DOHH2 (cell line): ENCODE measurements around the gene UNC80.

Source experiments
- H3F3A ChIP-seq: fragments of 200-600 bp; sonication (generic), shearing (Covaris generic); 2 replicates; pipeline ENCODE4 v1.6.0; 2016; ENCODE audit warnings: antibody characterized with exemption, mild to moderate bottlenecking; ENCODE audit not compliant: control insufficient read depth, insufficient read depth
- H3K27ac ChIP-seq: fragments of 200-600 bp; sonication (generic); 2 replicates; pipeline ENCODE4 v1.5.1; 2014; ENCODE audit warnings: low read depth, mild to moderate bottlenecking, low read length, moderate library complexity
- H3K27me3 ChIP-seq: fragments of 200-600 bp; sonication (generic); 2 replicates; pipeline ENCODE4 v1.6.1; 2014; ENCODE audit warnings: mild to moderate bottlenecking, low read length, mixed read lengths; ENCODE audit not compliant: control insufficient read depth
- H3K36me3 ChIP-seq: fragments of 200-600 bp; sonication (generic); 2 replicates; pipeline ENCODE4 v1.6.1; 2014; ENCODE audit warnings: mild to moderate bottlenecking, low read length, moderate library complexity, mixed read lengths; ENCODE audit not compliant: control insufficient read depth
- H3K4me1 ChIP-seq: fragments of 200-600 bp; sonication (generic); 2 replicates; pipeline ENCODE4 v1.6.1; 2014; ENCODE audit warnings: mild to moderate bottlenecking, low read length, mixed read lengths; ENCODE audit not compliant: control insufficient read depth
- H3K4me2 ChIP-seq: fragments of 200-600 bp; sonication (generic); 2 replicates; pipeline ENCODE4 v1.6.0; 2014; ENCODE audit warnings: mild to moderate bottlenecking, low read length, moderate library complexity
- H3K4me3 ChIP-seq: fragments of 200-600 bp; sonication (generic); 2 replicates; pipeline ENCODE4 v1.5.1; 2014; ENCODE audit warnings: mild to moderate bottlenecking, low read length, mixed read lengths
- H3K79me2 ChIP-seq: fragments of 200-600 bp; sonication (generic); 2 replicates; pipeline ENCODE4 v1.6.1; 2014; ENCODE audit warnings: mild to moderate bottlenecking, low read length, mixed read lengths; ENCODE audit not compliant: control insufficient read depth
- H3K9me2 ChIP-seq: fragments of 200-600 bp; sonication (generic); replicated peaks from 2 replicates; pipeline ENCODE4 v1.6.1; 2014; ENCODE audit warnings: mild to moderate bottlenecking, low read length, mixed read lengths; ENCODE audit not compliant: control insufficient read depth
- H3K9me3 ChIP-seq: fragments of 200-600 bp; sonication (generic); 2 replicates; pipeline ENCODE4 v1.6.1; 2014; ENCODE audit warnings: antibody characterized with exemption, low read length, mixed read lengths; ENCODE audit not compliant: control insufficient read depth, insufficient read depth
- H4K20me1 ChIP-seq: fragments of 200-600 bp; sonication (generic); 2 replicates; pipeline ENCODE4 v1.6.0; 2014; ENCODE audit warnings: low read depth, mild to moderate bottlenecking, antibody characterized with exemption, low read length, moderate library complexity; ENCODE audit not compliant: control insufficient read depth, insufficient read depth
- CTCF ChIP-seq: fragments of 200-600 bp; sonication (generic); IDR thresholded peaks from one replicate; pipeline ENCODE4 v1.5.1; 2014; ENCODE audit warnings: antibody characterized with exemption, mild to moderate bottlenecking, low read depth, low read length; ENCODE audit not compliant: poor library complexity, severe bottlenecking
- EZH2phosphoT487 ChIP-seq: fragments of 200-600 bp; sonication (generic); IDR thresholded peaks from 2 replicates; pipeline ENCODE4 v1.6.1; 2017; ENCODE audit warnings: borderline replicate concordance, mild to moderate bottlenecking, antibody characterized with exemption, low read length, moderate library complexity, mixed read lengths

Gene UNC80

GRCh38 chr2:209956271-209956670 is 184.6 kb downstream of the UNC80 start:
- no peak overlapping the region for H3K27ac ChIP-seq
- H3K36me3 ChIP-seq, result no peaks in the 10 kb centered on the region
- no peaks in the 10 kb centered on the region for H3K9me2 ChIP-seq
- H3K79me2 ChIP-seq, result no peaks in the 10 kb centered on the region
- no peak overlapping the region for H3K4me2 ChIP-seq
- no peaks in the 10 kb centered on the region for H3K9me3 ChIP-seq
- H4K20me1 ChIP-seq, result no peaks in the 10 kb centered on the region
- H3K27me3 ChIP-seq, result peaks cover 4% of the 10 kb centered on the region; the same call in 1 of the 2 replicates
- no peaks in the 10 kb centered on the region for H3F3A ChIP-seq
- no peaks in the 10 kb centered on the region for H3K4me1 ChIP-seq
- no peak overlapping the region for H3K4me3 ChIP-seq
- TF ChIP-seq EZH2phosphoT487 (no peak), CTCF (no peak)

- Histone ChIP-seq H4K20me1 (no peaks in the 10 kb centered on the region), H3K9me3 (no peaks in the 10 kb centered on the region), H3K27me3 (peaks cover 4% of the 10 kb centered on the region; the same call in 1 of the 2 replicates), H3K4me1 (no peaks in the 10 kb centered on the region), H3K4me3 (no peak overlapping the region), H3K36me3 (no peaks in the 10 kb centered on the region), H3K27ac (no peak overlapping the region), H3K79me2 (no peaks in the 10 kb centered on the region), H3F3A (no peaks in the 10 kb centered on the region), H3K9me2 (no peaks in the 10 kb centered on the region), H3K4me2 (no peak overlapping the region)
- TF ChIP-seq EZH2phosphoT487, result no peak
- no peak for TF ChIP-seq CTCF
Observed at GRCh38 chr2:209958016-209958415, 186.4 kb downstream of the UNC80 start.

DNA sequence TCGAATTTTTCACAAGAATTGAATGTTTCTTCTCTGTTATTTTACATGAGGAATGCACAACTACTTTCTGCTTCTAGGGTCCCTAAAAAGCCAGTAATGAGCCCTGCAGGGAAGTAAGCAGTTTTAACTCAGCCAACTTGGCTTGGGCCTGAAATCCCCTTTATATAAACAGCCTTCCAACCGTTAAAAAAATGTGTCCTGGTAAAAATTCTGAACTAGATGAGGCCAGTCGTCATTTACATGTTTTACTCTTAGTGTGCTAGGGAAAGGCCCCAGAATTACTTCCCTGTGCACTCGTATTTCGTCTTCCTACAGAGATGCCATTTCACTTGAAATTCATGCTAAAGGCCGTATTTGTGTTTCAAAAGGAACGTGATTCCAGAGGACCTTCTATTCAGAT is 188.4 kb downstream of the UNC80 start:
- Histone ChIP-seq H3K36me3 (no peaks in the 10 kb centered on the region), H3K9me2 (no peaks in the 10 kb centered on the region), H3K27ac (no peak overlapping the region), H3K79me2 (no peaks in the 10 kb centered on the region), H3K27me3 (peaks cover 4% of the 10 kb centered on the region; the same call in 1 of the 2 replicates), H3K4me2 (no peak overlapping the region), H3F3A (no peaks in the 10 kb centered on the region), H3K4me1 (no peaks in the 10 kb centered on the region), H4K20me1 (no peaks in the 10 kb centered on the region), H3K4me3 (no peak overlapping the region), H3K9me3 (no peaks in the 10 kb centered on the region)
- TF ChIP-seq EZH2phosphoT487, result no peak
- no peak for TF ChIP-seq CTCF
